ENCODE data around the gene ELMO2. TPM values are rescaled to one million over a fixed set of nuclear protein-coding genes. Genes with fewer than 3 reads are reported as not detected.

ELMO2 gene
- total and polyA plus RNA-seq, 2 of the 4 experiments (the other 2 are of a cell fraction), result 29.2 to 52.7 TPM

DNA sequence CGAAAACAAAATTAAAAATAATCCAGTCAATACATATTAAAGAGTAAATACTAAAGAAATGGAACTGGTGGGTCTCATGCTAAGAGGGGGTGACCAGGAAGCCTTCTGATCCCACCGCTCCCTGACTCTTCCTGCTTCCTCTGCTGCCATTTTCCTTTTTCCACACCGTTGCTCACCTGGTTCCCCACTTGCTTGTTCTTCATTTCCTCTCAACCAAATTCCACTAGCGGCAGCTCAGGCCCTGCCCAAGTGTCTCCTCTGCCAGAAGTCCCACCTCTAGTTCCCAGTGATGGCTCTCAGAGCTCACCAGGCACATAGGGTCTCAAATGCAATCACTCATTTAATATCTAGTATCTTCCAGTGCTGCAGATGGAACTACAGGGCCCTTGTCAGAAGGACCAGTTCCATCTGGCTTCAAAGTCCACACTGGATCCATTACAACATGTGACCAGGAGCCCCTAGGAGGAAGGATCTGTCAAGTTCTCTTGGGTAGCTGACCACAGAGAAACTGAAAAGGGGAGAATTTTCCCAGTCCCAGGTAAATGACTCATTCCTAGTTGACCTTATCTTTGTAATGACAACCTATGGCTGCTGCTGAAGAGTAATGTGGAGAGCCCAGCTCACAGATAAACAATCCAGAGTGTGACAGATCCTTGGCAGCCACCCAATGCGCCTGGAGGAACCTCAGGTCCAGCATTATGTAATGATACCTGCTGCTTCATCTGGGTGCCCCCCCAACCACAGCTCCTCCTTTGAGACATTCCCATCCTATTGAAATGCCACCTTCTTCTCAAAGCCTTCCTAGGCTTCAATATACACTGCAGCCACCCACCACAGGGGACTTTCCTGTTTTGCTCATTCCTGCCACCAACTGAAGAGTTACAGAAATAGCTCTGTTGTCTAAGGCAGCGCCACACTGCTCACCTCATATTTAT, 38.2 kb downstream of the ELMO2 start (continued):
- TF ChIP-seq RAD21 (IDR thresholded peaks at IDR 0.05; ENCODE audit: low read length), result no peak
- TF ChIP-seq CEBPB (IDR thresholded peaks at IDR 0.05; ENCODE audit: low read depth, low read length), result no peak

DNA sequence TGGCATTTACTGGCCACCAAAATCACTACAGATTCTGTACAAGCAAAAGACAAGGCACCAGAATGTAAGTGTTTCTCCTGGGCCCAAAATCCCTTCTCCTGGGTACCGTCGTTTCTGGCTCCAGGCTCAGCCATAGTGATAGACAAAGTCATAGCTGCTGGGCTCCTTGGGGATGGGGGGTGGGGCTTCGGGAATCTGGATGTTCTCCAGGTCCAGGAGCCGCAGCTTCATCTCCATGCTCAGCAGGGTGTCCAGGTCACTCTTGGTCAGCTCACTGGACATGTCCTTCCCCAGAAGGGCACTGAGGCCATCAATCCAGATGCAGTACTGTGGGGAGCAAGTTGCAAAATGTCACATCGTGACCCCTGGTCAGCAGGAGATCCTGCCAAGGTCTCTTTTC, 39.2 kb downstream of the ELMO2 start:
- WGBS, 2 experiments (ENCODE audit: extremely low coverage in 2 of 2, insufficient read length in 1 of 2), result 92% methylated on average over 3 of the region's 5 CpGs; no CpG with 5 or more reads in 1 of the 2 experiments
- dilution Hi-C loops (cut with HindIII; ENCODE audit: low sequenced_read_pairs, unreplicated experiment) (no loop called here), in situ Hi-C loops (cut with MboI; ENCODE audit: low sequenced_read_pairs) (no loop called here), intact Hi-C loops (cut with micrococcal nuclease) (no loop called here)
- Histone ChIP-seq H3K27ac (ENCODE audit: insufficient read depth, low read length) (no peak overlapping the region), H4K20me1 (ENCODE audit: insufficient read depth, low read length) (peaks cover 6% of the 10 kb centered on the region; the same call in 1 of the 2 replicates), H4K8ac (ENCODE audit: low read depth in 2 of 2, low read length in 2 of 2) (no peak overlapping the region), H3K56ac (ENCODE audit: extremely low read depth, insufficient read depth, low read length) (no peak overlapping the region), H3K18ac (ENCODE audit: low read depth, low read length) (no peak overlapping the region), H3K9me3 (ENCODE audit: control insufficient read depth, insufficient read depth, low read length) (no peaks in the 10 kb centered on the region), H3K4ac (ENCODE audit: low read depth, low read length) (no peak overlapping the region), H4K5ac (ENCODE audit: low read depth, low read length) (no peak overlapping the region), H3K79me1 (ENCODE audit: low read depth in 1 of 2, low read length in 2 of 2) (peaks cover 17 to 28% of the 10 kb centered on the region in 2 experiments), H3K27me3 (ENCODE audit: control insufficient read depth, insufficient read depth, low read length) (no peaks in the 10 kb centered on the region), H2BK5ac (ENCODE audit: low read depth, low read length, poor library complexity, severe bottlenecking) (no peak overlapping the region), H3K4me3 (ENCODE audit: insufficient read depth, low read depth, low read length) (no peak overlapping the region), H2AK9ac (replicated peaks; ENCODE audit: low read depth, low read length, poor library complexity) (no peak overlapping the region), H2BK15ac (ENCODE audit: low read depth, low read length) (no peak overlapping the region), H2BK20ac (ENCODE audit: low read depth, low read length) (no peak overlapping the region), H3K36me3 (ENCODE audit: control insufficient read depth, insufficient read depth, low read length) (peaks cover 52% of the 10 kb centered on the region), H3K4me2 (ENCODE audit: low read depth, low read length) (no peak overlapping the region), H2BK120ac (ENCODE audit: low read depth, low read length) (no peak overlapping the region), H3K9ac (ENCODE audit: low read depth, low read length) (no peak overlapping the region), H3K23ac (ENCODE audit: low read depth, low read length) (no peak overlapping the region), H2AK5ac (ENCODE audit: low read depth, low read length) (no peak overlapping the region), H3K9me1 (ENCODE audit: insufficient read depth, low read length) (peaks cover 11% of the 10 kb centered on the region), H2AFZ (replicated peaks; ENCODE audit: low read length, poor library complexity) (no peak overlapping the region), H3K14ac (replicated peaks; ENCODE audit: low read depth, low read length) (no peak overlapping the region), H3K4me1 (ENCODE audit: control insufficient read depth, insufficient read depth, low read length) (peaks cover 2% of the 10 kb centered on the region; the same call in 1 of the 2 replicates), H4K91ac (ENCODE audit: insufficient read depth, low read depth, low read length) (no peak overlapping the region)
- ChIA-PET POLR2A (ENCODE audit: unreplicated experiment) (no interaction called here), CTCF (no interaction called here)
- no TSS peak for BruUV-seq (replicated peaks)
- DNase-seq (no peak), ATAC-seq (ENCODE audit: low read depth) (no peak)
- TF ChIP-seq FOS (IDR thresholded peaks at IDR 0.05; ENCODE audit: low read depth, low read length) (no peak), RFX5 (IDR thresholded peaks at IDR 0.05; ENCODE audit: low read depth, low read length) (no peak), CEBPB (IDR thresholded peaks at IDR 0.05; ENCODE audit: low read depth, low read length) (no peak), BHLHE40 (IDR thresholded peaks at IDR 0.05; ENCODE audit: low read depth, low read length) (no peak), SMC3 (IDR thresholded peaks at IDR 0.05; ENCODE audit: low read depth, low read length) (no peak), RAD21 (IDR thresholded peaks at IDR 0.05; ENCODE audit: low read length) (no peak), MXI1 (IDR thresholded peaks at IDR 0.05; ENCODE audit: borderline replicate concordance, low read depth, low read length) (no peak), MAFK (IDR thresholded peaks at IDR 0.05; ENCODE audit: low read depth, low read length) (no peak), CTCF (conservative IDR thresholded peaks at IDR 0.05; ENCODE audit: low read depth, low read length) (no peak), CHD1 (IDR thresholded peaks at IDR 0.05; ENCODE audit: low read depth, low read length) (no peak)
- TF ChIP-seq, protein P1, sequence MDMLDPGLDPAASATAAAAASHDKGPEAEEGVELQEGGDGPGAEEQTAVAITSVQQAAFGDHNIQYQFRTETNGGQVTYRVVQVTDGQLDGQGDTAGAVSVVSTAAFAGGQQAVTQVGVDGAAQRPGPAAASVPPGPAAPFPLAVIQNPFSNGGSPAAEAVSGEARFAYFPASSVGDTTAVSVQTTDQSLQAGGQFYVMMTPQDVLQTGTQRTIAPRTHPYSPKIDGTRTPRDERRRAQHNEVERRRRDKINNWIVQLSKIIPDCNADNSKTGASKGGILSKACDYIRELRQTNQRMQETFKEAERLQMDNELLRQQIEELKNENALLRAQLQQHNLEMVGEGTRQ (IDR thresholded peaks at IDR 0.05; ENCODE audit: low read depth, low read length), result no peak
- TF ChIP-seq, protein P2, sequence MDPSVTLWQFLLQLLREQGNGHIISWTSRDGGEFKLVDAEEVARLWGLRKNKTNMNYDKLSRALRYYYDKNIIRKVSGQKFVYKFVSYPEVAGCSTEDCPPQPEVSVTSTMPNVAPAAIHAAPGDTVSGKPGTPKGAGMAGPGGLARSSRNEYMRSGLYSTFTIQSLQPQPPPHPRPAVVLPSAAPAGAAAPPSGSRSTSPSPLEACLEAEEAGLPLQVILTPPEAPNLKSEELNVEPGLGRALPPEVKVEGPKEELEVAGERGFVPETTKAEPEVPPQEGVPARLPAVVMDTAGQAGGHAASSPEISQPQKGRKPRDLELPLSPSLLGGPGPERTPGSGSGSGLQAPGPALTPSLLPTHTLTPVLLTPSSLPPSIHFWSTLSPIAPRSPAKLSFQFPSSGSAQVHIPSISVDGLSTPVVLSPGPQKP (IDR thresholded peaks at IDR 0.05; ENCODE audit: borderline replicate concordance, low read depth, low read length), result no peak
